ENCODE data around the gene LRRC63. TPM values are rescaled to one million over a fixed set of nuclear protein-coding genes. Genes with fewer than 3 reads are reported as not detected.

LRRC63 gene
- total and polyA plus RNA-seq, 3 donors from 2014 or later, result 4.6 to 9.4 (median 7.0) TPM

DNA sequence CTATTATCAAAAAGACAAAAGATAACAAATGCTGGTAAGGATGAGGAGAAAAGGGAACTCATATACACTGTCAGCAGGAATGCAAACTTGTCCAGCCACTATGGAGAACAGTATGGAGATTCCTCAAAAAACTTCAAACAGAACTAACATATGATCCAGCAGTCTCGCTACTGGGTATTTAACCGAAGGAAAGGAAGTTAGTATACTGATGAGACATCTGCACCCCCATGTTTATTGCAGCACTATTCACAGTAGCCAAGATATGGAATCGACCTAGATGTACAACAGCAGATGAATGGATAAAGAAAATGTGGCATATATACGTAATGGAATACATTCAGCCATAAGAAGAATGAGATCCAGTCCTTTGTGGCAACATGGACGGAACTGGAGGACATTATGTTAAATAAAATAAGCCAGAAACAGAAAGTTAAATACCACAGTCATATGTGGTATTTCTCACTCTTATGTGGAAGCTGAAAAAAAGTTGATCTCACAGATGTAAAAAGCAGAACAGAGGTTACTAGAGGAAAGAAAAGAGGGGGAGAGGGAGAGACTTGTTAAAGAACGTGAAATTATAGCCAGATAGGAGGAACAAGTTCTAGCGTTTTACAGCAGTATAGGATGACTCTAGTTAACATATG, 92.1 kb downstream of the LRRC63 start:
- H3K4me3 ChIP-seq, result no peak overlapping the region
- WGBS, 2 donors, result 73 to 74% methylated on average over 7 of the region's 7 CpGs
- DNase-seq, result no peak
- no peak for TF ChIP-seq POLR2A (IDR thresholded peaks at IDR 0.05)
- TF ChIP-seq, protein P1, sequence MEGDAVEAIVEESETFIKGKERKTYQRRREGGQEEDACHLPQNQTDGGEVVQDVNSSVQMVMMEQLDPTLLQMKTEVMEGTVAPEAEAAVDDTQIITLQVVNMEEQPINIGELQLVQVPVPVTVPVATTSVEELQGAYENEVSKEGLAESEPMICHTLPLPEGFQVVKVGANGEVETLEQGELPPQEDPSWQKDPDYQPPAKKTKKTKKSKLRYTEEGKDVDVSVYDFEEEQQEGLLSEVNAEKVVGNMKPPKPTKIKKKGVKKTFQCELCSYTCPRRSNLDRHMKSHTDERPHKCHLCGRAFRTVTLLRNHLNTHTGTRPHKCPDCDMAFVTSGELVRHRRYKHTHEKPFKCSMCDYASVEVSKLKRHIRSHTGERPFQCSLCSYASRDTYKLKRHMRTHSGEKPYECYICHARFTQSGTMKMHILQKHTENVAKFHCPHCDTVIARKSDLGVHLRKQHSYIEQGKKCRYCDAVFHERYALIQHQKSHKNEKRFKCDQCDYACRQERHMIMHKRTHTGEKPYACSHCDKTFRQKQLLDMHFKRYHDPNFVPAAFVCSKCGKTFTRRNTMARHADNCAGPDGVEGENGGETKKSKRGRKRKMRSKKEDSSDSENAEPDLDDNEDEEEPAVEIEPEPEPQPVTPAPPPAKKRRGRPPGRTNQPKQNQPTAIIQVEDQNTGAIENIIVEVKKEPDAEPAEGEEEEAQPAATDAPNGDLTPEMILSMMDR (IDR thresholded peaks at IDR 0.05), result no peak
- no peak overlapping the region for H3K27ac ChIP-seq
- H3K4me1 ChIP-seq, result no peaks in the 10 kb centered on the region
- H3K27me3 ChIP-seq, result no peaks in the 10 kb centered on the region
- H3K9me3 ChIP-seq, result no peaks in the 10 kb centered on the region
- H3K36me3 ChIP-seq (ENCODE audit: low read depth, missing control alignments), result no peaks in the 10 kb centered on the region
- intact Hi-C loops (cut with DNase I; ENCODE audit: low total_unique reads), result no loop called here

DNA sequence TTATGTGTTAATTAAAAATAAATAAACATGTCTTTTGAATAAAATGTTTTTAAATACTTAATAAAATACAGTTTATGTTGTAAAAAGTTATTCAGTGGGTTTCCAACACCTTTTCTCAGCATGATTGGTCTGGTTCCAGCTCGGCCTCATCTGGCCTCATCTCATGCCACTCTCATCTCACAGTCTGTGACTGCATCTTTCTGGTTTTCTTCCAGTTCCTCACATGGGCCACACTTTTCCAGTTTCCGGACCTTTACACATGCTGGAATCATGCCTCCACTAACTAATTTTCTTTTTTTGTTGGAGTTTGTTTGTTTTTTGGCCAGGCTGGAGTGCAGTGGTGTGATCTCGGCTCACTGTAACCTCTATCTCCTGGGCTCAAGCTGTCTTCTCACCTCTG, 92.8 kb downstream of the LRRC63 start:
- H3K36me3 ChIP-seq (ENCODE audit: low read depth, missing control alignments), result no peaks in the 10 kb centered on the region
- H3K9me3 ChIP-seq, result no peaks in the 10 kb centered on the region
- TF ChIP-seq, protein P1 (IDR thresholded peaks at IDR 0.05), result no peak
- TF ChIP-seq POLR2A (IDR thresholded peaks at IDR 0.05), result no peak
- H3K4me1 ChIP-seq, result no peaks in the 10 kb centered on the region
- intact Hi-C loops (cut with DNase I; ENCODE audit: low total_unique reads), result no loop called here
- H3K27ac ChIP-seq, result no peak overlapping the region
- H3K27me3 ChIP-seq, result no peaks in the 10 kb centered on the region
- no peak overlapping the region for H3K4me3 ChIP-seq
- WGBS, 2 donors, result 82% methylated on average over 3 of the region's 3 CpGs
- no peak for DNase-seq

DNA sequence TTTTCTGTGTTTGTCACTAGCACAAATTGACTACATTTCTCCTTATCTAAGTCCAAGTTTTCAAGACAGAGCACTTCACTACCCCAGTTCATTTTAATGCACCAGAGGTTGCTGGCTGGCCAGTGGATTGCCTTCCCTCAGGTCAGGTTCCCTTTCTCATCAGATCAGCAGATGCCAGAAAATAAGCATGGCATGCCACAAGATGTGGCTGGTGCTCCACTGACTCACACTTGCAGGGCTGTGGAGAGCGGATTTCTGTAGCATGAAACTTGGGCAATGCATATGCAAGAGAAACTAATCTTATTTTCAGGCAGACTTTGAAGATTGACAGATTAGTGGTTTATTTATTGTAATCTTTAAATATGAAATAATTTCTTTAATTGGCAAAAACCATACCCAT, 95.8 kb downstream of the LRRC63 start:
- no peaks in the 10 kb centered on the region for H3K4me1 ChIP-seq
- no peaks in the 10 kb centered on the region for H3K27me3 ChIP-seq
- TF ChIP-seq POLR2A (IDR thresholded peaks at IDR 0.05), result no peak
- TF ChIP-seq, protein P1 (IDR thresholded peaks at IDR 0.05), result no peak
- H3K4me3 ChIP-seq, result no peak overlapping the region
- H3K36me3 ChIP-seq (ENCODE audit: low read depth, missing control alignments), result no peaks in the 10 kb centered on the region
- DNase-seq, result no peak
- H3K9me3 ChIP-seq, result no peaks in the 10 kb centered on the region
- intact Hi-C loops (cut with DNase I; ENCODE audit: low total_unique reads), result no loop called here
- WGBS, 2 donors, result 87 to 97% methylated on average over 1 of the region's 1 CpG
- no peak overlapping the region for H3K27ac ChIP-seq

DNA sequence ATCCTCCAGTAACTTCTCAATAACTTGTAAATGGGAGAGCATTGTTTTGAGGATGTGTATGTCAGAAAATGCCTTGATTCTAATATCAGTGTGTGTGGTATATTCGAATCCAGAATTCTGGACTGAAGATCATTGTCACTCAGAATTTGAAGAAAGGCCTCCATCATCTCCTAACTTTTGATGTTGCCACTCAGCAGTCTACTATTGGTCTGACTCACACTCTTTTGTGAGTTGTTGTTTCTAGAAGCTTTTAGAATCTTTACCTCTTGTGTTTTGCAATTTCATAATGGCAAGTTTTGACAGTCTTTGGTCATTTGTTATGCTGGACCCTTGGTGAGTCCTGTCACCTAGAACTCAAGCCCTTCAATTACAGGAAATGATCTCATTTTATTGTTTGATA, 98.3 kb downstream of the LRRC63 start:
- TF ChIP-seq, protein P1 (IDR thresholded peaks at IDR 0.05), result no peak
- TF ChIP-seq POLR2A (IDR thresholded peaks at IDR 0.05), result no peak
- no peaks in the 10 kb centered on the region for H3K9me3 ChIP-seq
- H3K27me3 ChIP-seq, result no peaks in the 10 kb centered on the region
- WGBS, 2 donors, result 81 to 82% methylated on average over 1 of the region's 1 CpG
- intact Hi-C loops (cut with DNase I; ENCODE audit: low total_unique reads), result no loop called here
- H3K4me1 ChIP-seq, result no peaks in the 10 kb centered on the region
- H3K27ac ChIP-seq, result no peak overlapping the region
- H3K4me3 ChIP-seq, result no peak overlapping the region
- no peak for DNase-seq
- H3K36me3 ChIP-seq (ENCODE audit: low read depth, missing control alignments), result no peaks in the 10 kb centered on the region

DNA sequence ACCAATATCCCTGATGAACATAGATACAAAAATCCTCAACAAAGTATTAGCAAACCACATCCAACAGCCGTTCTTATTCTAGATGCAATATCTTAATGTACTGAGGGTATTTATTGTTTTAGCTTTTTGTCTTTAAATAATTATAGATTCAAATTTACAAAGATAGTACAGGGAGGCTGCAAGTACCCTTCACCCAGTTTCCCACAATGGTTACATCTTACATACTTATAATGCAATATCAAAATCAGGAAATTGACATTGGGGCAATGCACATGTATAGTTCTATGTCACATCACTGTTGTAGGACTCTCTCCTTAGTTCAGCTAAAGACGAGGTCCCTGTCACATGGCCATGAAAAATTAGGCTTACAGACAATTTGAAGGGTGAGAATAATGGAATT, 99.5 kb downstream of the LRRC63 start:
- no peak overlapping the region for H3K4me3 ChIP-seq
- H3K27me3 ChIP-seq, result no peaks in the 10 kb centered on the region
- no peaks in the 10 kb centered on the region for H3K36me3 ChIP-seq (ENCODE audit: low read depth, missing control alignments)
- no peak for TF ChIP-seq POLR2A (IDR thresholded peaks at IDR 0.05)
- TF ChIP-seq, protein P1 (IDR thresholded peaks at IDR 0.05), result no peak
- no peaks in the 10 kb centered on the region for H3K9me3 ChIP-seq
- H3K27ac ChIP-seq, result no peak overlapping the region
- 86% methylated on average over 2 of the region's 2 CpGs for WGBS, 2 donors
- intact Hi-C loops (cut with DNase I; ENCODE audit: low total_unique reads), result no loop called here
- H3K4me1 ChIP-seq, result no peaks in the 10 kb centered on the region
- DNase-seq, result no peak
